MG63 (cell line): ENCODE measurements around the gene TFF1. TPM values are rescaled to one million over a fixed set of nuclear protein-coding genes. Genes with fewer than 3 reads are reported as not detected.
A peak's percentile ranks its signal among the peaks of the same experiment; 100 is the strongest.

Experiments used
- DNase-seq: peaks from one replicate; pipeline ENCODE4 v3.0.0-alpha.2; 2020
- H3K27me3 ChIP-seq: fragments of 250-450 bp; sonication (Bioruptor Pico); 2 replicates; pipeline ENCODE4 v1.5.1; 2020; ENCODE audit warnings: mild to moderate bottlenecking, moderate library complexity
- H3K36me3 ChIP-seq: fragments of 250-450 bp; sonication (Bioruptor Pico); 2 replicates; pipeline ENCODE4 v1.5.1; 2020; ENCODE audit warnings: mild to moderate bottlenecking, moderate library complexity
- H3K4me3 ChIP-seq: fragments of 250-450 bp; sonication (Bioruptor Pico); 2 replicates; pipeline ENCODE4 v1.5.1; 2020; ENCODE audit warnings: mild to moderate bottlenecking, moderate library complexity
- H3K9me3 ChIP-seq: fragments of 250-450 bp; sonication (Bioruptor Pico); 2 replicates; pipeline ENCODE4 v1.5.1; 2020; ENCODE audit warnings: mild to moderate bottlenecking, moderate library complexity
- total RNA-seq: library from RNA; depleted of rRNA; stranded (reverse); fragments of >200 nt; shearing (Covaris generic); gene quantifications from 2 replicates; pipeline ENCODE4 v1.2.3, GENCODE V29; 2014; ENCODE audit warnings: low replicate concordance

Gene TFF1
- total RNA-seq, 1 experiment from 2014 or later: not detected

DNA sequence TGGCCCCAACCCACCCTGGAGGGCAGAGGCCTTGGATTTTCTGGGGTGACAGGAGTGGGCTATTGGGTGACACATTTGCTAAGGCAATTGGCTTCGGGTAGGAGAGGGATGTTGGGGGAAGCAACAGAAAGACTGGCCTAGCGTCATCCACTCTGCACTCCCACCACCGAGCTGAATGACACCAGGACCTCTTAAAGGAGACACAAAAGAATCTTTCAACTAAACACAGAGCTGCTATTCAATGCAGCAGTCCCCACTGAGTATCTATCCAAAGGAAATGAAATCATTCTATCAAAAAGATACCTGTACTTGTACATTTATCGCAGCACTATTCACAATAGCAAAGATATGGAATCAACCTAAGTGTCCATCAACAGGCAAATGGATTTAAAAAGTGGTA is 21.7 kb downstream of the TFF1 start:
- Histone ChIP-seq H3K4me3 (no peak overlapping the region), H3K27me3 (0 out of 2 replicates have a peak, but pooled peaks cover 2% of the 10 kb centered on the region), H3K36me3 (no peaks in the 10 kb centered on the region), H3K9me3 (no peaks in the 10 kb centered on the region)
- DNase-seq: no peak

DNA sequence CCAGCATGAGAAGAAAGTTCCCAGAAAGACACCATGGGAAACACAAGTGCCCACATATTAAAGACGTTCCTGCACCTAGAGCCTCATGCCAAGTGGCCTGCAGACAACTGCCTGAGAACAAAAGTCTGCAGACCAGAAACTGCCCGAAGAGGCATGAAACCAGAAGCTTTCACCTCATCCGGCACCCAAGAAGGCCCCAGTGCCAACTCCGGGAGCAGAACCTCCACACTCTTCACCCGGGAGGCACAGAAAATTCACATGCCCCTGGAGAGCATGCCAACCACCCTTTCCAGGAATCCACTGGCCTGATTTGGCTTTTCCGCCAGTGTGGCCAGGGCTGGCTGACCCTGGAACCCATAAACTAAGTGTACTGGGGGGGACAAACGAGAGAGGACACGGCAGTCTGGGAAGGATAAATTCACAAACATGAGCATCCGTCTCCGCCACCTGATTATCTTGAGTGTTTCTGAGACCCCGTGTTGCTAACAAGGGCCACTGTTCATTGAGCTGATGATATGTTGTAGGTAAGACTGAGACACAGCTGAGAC is 22.3 kb downstream of the TFF1 start:
- no peaks in the 10 kb centered on the region for H3K9me3 ChIP-seq
- DNase-seq: no peak
- H3K27me3 ChIP-seq: 0 out of 2 replicates have a peak, but pooled peaks cover 2% of the 10 kb centered on the region
- H3K36me3 ChIP-seq: no peaks in the 10 kb centered on the region
- H3K4me3 ChIP-seq: no peak overlapping the region

GRCh38 chr21:42343556-42343955 is 22.8 kb downstream of the TFF1 start:
- H3K4me3 ChIP-seq: no peak overlapping the region
- no peaks in the 10 kb centered on the region for H3K36me3 ChIP-seq
- 0 out of 2 replicates have a peak, but pooled peaks cover 2% of the 10 kb centered on the region for H3K27me3 ChIP-seq
- no peak for DNase-seq
- H3K9me3 ChIP-seq: no peaks in the 10 kb centered on the region

GRCh38 chr21:42343101-42343500 is 23.2 kb downstream of the TFF1 start:
- no peaks in the 10 kb centered on the region for H3K36me3 ChIP-seq
- H3K27me3 ChIP-seq: 0 out of 2 replicates have a peak, but pooled peaks cover 2% of the 10 kb centered on the region
- H3K4me3 ChIP-seq: no peak overlapping the region
- no peak for DNase-seq
- no peaks in the 10 kb centered on the region for H3K9me3 ChIP-seq

GRCh38 chr21:42341776-42342542 is 24.4 kb downstream of the TFF1 start:
- DNase-seq: no peak
- no peaks in the 10 kb centered on the region for H3K9me3 ChIP-seq
- no peak overlapping the region for H3K4me3 ChIP-seq
- H3K27me3 ChIP-seq: 0 out of 2 replicates have a peak, but pooled peaks cover 2% of the 10 kb centered on the region
- no peaks in the 10 kb centered on the region for H3K36me3 ChIP-seq

DNA sequence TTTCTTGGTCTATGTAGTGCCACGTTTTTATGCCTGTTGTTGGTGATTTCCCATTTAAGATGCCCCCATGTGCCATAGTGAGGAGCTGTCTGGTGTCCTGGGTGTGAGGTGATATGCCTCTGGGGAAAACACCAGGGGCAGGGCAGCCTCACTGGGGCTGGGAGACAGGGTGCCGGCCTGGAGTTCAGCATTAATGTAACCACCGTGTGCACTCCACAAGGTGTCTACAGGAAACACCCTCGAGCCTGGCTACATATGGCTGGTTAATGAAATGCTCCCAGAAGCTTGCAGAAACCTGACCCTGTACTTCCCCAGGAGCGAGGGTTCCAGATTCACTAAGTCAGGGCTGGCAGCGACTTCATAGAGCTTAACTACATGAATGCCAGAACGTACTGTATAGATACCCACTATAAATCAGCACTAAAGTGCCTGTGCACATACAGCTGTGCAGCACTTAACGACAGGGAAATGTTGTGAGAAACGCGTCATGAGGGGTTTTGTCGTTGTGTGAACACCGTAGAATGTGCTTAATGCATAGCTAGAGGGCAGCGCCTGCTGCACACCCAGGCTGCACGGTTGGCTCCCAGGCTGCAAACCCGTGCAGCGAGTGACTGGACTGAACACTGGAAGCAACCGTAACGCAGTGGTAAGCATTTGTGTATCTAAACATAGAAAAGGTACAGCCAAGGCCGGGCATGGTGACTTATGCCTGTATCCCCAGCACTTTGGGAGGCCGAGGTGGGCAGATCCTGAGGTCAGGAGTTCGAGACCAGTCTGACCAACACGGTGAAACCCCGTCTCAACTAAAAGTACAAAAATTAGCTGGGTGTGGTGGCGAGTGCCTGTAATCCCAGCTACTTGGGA is 25.9 kb downstream of the TFF1 start:
- H3K4me3 ChIP-seq: no peak overlapping the region
- DNase-seq: no peak

GRCh38 chr21:42338729-42339715 is 27.3 kb downstream of the TFF1 start:
- DNase-seq: no peak
- Histone ChIP-seq H3K36me3 (no peaks in the 10 kb centered on the region), H3K9me3 (no peaks in the 10 kb centered on the region), H3K4me3 (no peak overlapping the region), H3K27me3 (peaks cover 8% of the 10 kb centered on the region; the same call in 1 of the 2 replicates)

More for the DNA sequence above, 25.9 kb downstream of the TFF1 start:
- Histone ChIP-seq H3K36me3 (no peaks in the 10 kb centered on the region), H3K9me3 (no peaks in the 10 kb centered on the region), H3K27me3 (peaks cover 8% of the 10 kb centered on the region; the same call in 1 of the 2 replicates)

- H3K9me3 ChIP-seq: no peaks in the 10 kb centered on the region
- peak; percentile 25 for DNase-seq
- H3K4me3 ChIP-seq: no peak overlapping the region
- H3K36me3 ChIP-seq: no peaks in the 10 kb centered on the region
- H3K27me3 ChIP-seq: peaks cover 8% of the 10 kb centered on the region; the same call in 1 of the 2 replicates
Observed at GRCh38 chr21:42337830-42338728, 28.3 kb downstream of the TFF1 start.

GRCh38 chr21:42337276-42337675 is 29.1 kb downstream of the TFF1 start:
- no peak overlapping the region for H3K4me3 ChIP-seq
- H3K27me3 ChIP-seq: peaks cover 8% of the 10 kb centered on the region; the same call in 1 of the 2 replicates
- no peaks in the 10 kb centered on the region for H3K9me3 ChIP-seq

GRCh38 chr21:42336054-42336453 is 30.3 kb downstream of the TFF1 start:
- no peak overlapping the region for H3K4me3 ChIP-seq
- DNase-seq: no peak
- no peaks in the 10 kb centered on the region for H3K36me3 ChIP-seq
- peaks cover 8% of the 10 kb centered on the region; the same call in 1 of the 2 replicates for H3K27me3 ChIP-seq
- H3K9me3 ChIP-seq: no peaks in the 10 kb centered on the region

More at GRCh38 chr21:42337276-42337675, 29.1 kb downstream of the TFF1 start:
- no peaks in the 10 kb centered on the region for H3K36me3 ChIP-seq
- DNase-seq: no peak

GRCh38 chr21:42332557-42333317 is 33.6 kb downstream of the TFF1 start:
- H3K36me3 ChIP-seq: no peaks in the 10 kb centered on the region

DNA sequence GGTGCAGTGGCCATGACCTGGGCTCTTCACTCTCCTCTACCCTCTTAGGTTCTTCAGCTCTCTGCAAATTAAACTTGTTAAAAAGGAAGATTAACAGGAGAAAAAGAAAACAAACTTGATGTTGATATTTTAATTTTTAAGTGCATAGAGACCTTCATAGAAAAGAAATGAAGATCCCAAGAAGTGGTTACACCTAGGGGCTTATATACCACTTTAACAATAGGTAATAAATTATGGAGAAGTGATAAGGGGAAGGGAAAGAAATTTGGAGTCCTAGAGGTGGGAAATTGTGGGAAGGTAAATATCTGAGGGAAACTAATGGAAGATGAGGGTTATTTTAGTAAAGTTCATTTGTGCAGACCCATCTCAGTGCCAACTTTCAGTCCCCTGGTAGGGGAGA is 34.7 kb downstream of the TFF1 start:
- no peak for DNase-seq
- no peaks in the 10 kb centered on the region for H3K36me3 ChIP-seq
- no peak overlapping the region for H3K4me3 ChIP-seq
- H3K9me3 ChIP-seq: no peaks in the 10 kb centered on the region
- peaks cover 21% of the 10 kb centered on the region; the same call in 1 of the 2 replicates for H3K27me3 ChIP-seq

More at GRCh38 chr21:42332557-42333317, 33.6 kb downstream of the TFF1 start:
- H3K27me3 ChIP-seq: peaks cover 18% of the 10 kb centered on the region; the same call in 1 of the 2 replicates
- no peak for DNase-seq
- H3K9me3 ChIP-seq: no peaks in the 10 kb centered on the region
- no peak overlapping the region for H3K4me3 ChIP-seq

GRCh38 chr21:42330380-42331371 is 35.7 kb downstream of the TFF1 start:
- no peak overlapping the region for H3K4me3 ChIP-seq
- H3K27me3 ChIP-seq: peaks cover 14% of the 10 kb centered on the region; the same call in 1 of the 2 replicates
- H3K9me3 ChIP-seq: no peaks in the 10 kb centered on the region
- DNase-seq: no peak
- H3K36me3 ChIP-seq: no peaks in the 10 kb centered on the region
